ENCODE results near the gene PCSK9.
"Not testable (repeated sequence)": the region's sequence is repeated elsewhere in the genome, so short reads cannot be mapped to it uniquely, and the experiment has no call there.

PCSK9 gene

DNA sequence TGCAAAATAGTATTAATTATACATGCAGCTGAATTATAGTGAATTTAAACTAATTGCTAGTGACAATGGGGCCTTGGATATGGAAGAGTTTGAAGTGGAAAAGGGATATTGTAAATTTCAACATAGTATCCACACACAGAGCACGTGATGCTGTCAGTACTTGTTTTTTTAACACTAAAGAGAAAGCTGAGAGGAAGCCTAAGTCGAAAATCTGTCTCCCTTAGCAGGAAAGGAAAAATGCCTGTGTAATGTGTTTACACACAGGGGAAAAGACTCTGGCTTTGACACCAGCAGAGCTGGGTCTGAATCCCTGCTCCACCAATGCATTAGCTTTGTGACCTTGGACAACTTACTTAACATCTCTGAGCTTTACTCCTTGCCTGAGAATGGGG, 42.6 kb downstream of the PCSK9 start:
- no peak for DNase-seq

DNA sequence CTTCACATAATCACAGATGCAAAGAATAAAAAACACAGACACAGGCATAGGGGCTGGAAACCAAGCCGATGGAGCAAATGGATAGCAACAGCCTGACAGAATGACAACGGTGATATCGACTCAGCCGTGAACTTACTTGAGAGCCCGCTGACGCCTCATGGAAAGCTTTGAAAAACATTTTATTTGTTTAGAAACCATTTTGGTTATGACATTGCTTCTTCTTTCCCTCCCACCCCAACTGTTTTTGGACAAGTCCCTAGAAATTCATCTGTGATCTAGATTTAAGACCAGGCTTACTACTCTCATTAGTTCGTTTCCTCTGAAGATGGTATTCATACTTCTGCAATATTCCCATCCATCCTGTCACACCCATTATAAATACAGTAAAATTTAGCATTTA, 44.9 kb downstream of the PCSK9 start:
- DNase-seq = no peak

- no peak for DNase-seq
Observed at GRCh38 chr1:55087439-55087838, 48.1 kb downstream of the PCSK9 start.

DNA sequence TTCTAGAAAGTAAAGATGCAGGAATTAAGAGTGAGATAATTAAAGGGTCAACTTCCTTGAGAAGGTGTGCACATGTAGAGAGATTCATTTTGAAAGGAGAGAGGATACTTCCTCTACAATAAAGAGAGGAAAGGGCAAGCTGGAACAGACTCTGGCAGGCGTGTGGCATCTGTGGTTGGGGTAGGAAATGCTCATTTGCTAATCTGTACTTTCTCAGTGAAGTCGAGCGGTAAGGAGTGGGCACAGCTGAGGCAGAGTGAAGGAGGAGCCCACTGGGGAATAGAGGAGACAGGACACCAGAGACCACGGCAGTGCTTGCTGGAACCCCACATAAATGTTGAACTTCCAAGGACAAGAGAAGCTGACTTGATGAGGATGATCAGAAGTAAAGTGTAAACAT, 49.1 kb downstream of the PCSK9 start:
- no peak for DNase-seq

GRCh38 chr1:55089683-55090082, 50.3 kb downstream of the PCSK9 start:
- no peak for DNase-seq

DNA sequence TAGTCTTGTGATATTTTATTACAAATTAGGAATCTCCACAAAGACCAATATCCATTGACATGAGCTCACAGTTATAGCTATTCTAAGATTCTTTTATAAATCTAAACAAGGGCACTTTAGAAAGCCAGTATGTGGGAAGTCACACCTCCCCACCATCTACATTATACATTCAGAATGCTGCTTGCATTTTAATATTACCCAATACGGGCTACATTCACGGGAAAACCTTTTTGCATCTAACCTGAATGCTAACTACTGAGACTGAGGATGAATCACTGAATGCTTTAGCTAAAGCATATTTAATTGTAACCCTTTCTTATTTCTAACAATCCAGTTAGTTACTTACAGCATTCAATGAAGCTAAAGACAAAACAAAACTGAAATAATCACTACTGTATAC, 53.1 kb downstream of the PCSK9 start:
- no peak for DNase-seq

DNA sequence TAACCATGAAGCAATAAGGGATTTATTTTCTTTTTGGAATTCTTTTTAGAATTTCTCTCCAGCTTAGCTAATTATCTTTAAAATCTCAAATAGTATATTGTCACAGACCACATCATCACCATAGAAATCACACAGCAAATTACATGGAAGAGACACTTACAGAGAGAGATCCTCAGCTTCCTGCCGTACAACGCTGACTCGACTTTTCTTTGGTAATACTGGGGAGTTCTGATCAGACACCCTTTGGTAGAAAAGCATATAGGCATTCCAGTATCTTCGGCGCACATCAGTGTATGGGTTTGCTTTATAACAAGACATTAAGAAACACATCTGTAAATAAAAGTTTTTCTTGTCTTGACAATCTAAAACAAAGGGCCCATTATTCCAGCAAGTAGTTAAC, 55.7 kb downstream of the PCSK9 start:
- DNase-seq = no peak

DNA sequence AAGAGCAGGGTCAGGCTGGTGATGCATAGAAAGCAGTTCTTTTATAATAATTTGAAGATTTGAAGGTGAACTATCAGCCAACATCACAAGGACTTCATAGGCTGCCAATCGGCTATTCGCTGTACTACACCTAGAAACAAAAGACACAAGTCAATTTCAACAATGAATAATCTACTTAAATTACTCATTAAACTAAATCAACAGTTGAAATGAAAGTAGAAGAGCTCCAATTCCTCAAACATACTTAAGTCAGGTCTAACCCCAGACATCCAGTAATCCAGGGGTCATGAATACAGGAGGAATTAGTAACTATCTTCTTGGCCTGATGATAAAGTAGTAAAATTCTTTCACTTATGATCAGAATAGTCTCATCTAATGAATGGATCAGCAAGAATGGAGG, 64.5 kb downstream of the PCSK9 start:
- no peak for DNase-seq

GRCh38 chr1:55107101-55107500, 67.8 kb downstream of the PCSK9 start:
- DNase-seq = no peak

DNA sequence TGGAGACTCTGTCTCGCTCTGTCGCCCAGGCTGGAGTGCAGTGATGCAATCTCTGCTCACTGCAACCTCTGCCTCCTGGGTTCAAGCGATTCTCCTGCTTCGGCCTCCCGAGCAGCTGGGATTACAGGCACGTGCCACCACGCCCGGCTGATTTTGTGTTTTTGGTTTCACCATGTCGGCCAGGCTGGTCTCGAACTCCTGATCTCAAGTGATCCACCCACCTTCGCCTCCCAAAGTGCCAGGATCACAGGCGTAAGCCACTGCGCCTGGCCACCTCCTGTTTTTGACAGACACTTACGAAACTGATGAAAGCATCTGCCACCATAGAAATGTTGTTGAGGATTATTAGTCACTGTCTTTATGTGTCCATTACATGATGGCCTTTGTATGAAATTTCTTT, 69.7 kb downstream of the PCSK9 start:
- not testable (repeated sequence) for DNase-seq
